Left cardiac atrium (tissue), 4 donors: ENCODE data around the gene ARHGEF4. TPM values are rescaled to one million over a fixed set of nuclear protein-coding genes. Genes with fewer than 3 reads are reported as not detected.
A peak's percentile ranks its signal among the peaks of the same experiment; 100 is the strongest.

Source experiments
- ATAC-seq, 2 donors: fragments of 200-7000 bp; cut with Tn5 transposase; one replicate each; pipeline ENCODE4 v1.9.1; 2020; ENCODE audit warnings: mild to moderate bottlenecking in 2 of 2, moderate library complexity in 2 of 2
- DNase-seq: peaks from one replicate; pipeline ENCODE4 v3.0.0-alpha.2; 2020
- intact Hi-C, 2 donors: fragments of 100-400 bp; cut with DNase I; formaldehyde crosslinking; loops; one replicate each; pipeline versions ENCODE4 v1.14.1 to v1.15.1; 2022 to 2023
- long read RNA-seq: library from polyadenylated mRNA; unstranded; transcript quantifications from one replicate; pipeline ENCODE4 v2.0.0, GENCODE V29; 2021
- total RNA-seq, 2 donors: library from RNA; stranded (reverse); fragmentation: NEBNext Ultra II Directional; extraction: Animal tissue kit (Norgen Biotek cat#: 25700); gene quantifications; one replicate each; pipeline ENCODE4 v1.2.1, GENCODE V29; 2021
- donor health status: DM: no; HTN: yes; CAD: no.
- donor health status: DM: no; HTN: yes; CAD: no; lungs with severe emphysema.
- donor health status: DM: yes; HTN: yes; CAD: no.
- donor health status: Dilated cardiomyopathy.

ARHGEF4 gene, protein sequence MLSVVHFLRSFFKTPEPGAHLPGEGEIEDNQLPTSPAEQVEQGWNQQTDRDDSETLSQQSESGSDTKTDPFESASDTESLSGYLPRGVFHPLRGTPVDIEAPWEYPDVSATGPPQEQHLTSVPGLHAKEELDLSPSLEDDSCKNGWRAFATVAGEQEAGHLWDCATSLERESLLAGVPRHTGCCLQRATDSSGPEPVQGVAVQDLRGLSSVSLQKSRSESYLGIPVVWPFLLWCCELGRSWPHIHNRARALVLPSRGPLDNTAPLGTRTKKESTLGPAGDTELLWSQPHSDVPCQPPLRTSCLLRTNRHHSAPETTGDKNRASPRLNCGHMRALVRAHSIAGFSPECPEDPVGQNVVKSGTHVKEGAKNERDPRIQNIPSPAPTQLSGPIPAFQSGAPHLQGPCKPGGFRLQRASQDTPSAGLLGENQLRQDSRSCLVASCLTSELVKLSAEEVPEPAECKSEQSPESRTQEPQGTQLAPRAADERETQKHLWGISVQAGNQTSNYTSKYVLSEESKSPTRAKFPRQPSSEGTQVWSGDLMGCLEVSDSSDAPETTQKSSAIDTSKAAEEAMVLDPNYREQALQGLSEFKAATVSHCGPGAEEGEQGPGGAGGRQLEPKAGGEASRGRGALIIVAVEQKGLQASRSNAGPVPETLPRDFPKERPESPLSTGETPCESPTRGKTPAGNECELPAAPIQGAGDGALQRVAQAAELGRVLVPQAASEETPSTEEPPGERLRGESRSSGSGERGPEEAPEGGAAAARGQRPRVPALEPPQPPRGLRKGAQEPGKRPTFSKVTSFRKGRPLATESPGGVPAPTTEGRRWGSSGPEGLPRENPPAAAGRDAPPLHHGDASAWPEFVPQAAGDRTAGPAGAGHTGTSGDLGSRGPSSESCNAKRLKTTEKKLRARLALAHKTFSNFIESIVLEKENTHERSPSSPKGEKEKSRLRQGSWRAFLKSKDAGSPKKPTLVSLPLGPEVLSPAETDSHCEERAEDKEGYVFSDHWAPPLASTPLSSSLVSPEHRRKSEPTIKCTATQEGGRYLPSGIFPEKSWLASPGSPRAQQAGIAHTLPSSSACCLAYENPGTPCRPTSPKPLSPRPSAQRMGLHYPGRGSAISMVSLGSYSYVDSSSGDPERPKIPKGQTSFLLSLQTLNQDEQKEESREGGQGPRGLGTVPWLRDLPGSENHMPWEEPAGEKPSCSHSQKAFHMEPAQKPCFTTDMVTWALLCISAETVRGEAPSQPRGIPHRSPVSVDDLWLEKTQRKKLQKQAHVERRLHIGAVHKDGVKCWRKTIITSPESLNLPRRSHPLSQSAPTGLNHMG (N-terminal part only)
- total RNA-seq, result 1 to 10 TPM; 3.9 to 8.3 TPM
- long read RNA-seq, partial matches to known transcripts, result 2 of 2 reads
- long read RNA-seq, other reads (novel, unspliced or antisense), result 0 of 2 reads

DNA sequence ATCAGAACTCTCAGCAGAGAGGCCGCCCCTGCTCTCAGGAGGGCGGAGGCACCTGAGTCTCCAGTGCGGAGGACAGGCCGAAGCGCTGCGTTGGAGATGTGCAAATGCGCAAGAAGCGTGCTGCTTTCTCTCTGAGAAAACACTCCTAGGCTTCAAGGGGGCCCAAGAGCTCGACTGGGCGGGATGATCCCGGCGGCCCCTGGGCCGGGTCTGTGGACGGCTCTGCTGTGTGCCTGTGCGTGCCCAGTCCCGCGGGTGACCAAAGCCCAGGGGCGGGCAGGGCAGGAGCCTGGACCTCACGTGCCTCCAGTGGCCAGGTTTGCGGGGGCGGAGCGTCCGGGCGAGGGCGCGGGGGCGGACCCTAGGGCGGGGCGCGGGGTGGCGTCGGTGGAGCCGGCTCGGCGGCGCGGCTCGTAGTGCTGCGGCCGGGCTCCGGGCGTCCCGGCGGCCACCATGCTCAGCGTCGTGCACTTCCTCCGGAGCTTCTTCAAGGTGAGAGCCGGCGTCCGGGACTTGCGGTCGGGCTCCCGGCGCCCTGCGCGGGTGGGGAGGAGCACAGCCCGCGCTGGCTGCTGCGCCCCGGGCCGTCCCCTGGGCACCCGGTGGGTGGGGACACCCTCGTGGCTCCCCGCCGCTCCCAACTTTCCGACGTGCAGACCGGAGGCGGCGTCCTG is at the start of gene ARHGEF4:
TSS of gene ARHGEF4 (plus strand) at position 414 of the 674 bp plus-strand sequence. CDS start at position 454, 40 bp downstream.
- intact Hi-C loops, result no loop called here
- ATAC-seq (peak; percentile 35 to 75), DNase-seq (no peak)

DNA sequence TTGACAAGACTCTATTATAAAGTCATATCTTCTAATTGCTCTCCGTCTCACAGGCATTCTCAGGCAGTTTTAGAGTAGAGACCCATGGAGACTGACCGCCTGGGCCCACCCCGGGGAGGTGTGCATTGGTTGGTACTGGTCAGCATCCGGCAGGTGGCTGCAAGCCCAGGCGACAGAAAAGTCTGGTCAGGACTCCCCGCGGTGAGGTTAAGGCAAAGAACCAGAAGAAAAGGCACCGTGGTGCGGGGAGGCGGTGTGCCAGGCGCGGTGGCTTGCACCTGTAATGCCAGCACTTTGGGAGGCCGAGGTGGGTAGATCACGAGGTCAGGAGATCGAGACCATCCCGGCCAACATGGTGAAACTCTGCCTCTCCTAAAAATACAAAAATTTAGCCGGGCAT is 48.9 kb upstream of the ARHGEF4 start:
- no peak for DNase-seq
- ATAC-seq, result no peak
- intact Hi-C loops, result no loop called here

DNA sequence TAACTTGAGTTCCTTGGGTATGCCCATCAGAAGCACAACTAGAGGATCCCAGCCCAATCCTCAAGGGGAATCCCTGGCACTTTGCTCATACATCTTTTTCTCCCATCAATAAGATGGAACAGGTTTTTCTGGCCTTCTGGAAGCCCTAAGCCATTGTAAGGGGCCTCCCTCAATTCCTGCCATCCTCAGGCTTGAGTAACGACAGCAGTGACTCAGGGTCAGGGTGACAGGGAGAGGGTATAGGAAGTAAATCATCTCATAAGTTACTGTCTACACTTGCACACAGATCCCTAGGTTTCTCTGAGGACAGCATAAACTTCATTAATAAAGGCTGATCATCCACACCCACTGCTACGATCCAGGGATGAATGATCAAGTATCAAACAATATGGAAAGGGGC is 46.4 kb upstream of the ARHGEF4 start:
- no peak for DNase-seq
- no peak for ATAC-seq
- intact Hi-C loops, result no loop called here

DNA sequence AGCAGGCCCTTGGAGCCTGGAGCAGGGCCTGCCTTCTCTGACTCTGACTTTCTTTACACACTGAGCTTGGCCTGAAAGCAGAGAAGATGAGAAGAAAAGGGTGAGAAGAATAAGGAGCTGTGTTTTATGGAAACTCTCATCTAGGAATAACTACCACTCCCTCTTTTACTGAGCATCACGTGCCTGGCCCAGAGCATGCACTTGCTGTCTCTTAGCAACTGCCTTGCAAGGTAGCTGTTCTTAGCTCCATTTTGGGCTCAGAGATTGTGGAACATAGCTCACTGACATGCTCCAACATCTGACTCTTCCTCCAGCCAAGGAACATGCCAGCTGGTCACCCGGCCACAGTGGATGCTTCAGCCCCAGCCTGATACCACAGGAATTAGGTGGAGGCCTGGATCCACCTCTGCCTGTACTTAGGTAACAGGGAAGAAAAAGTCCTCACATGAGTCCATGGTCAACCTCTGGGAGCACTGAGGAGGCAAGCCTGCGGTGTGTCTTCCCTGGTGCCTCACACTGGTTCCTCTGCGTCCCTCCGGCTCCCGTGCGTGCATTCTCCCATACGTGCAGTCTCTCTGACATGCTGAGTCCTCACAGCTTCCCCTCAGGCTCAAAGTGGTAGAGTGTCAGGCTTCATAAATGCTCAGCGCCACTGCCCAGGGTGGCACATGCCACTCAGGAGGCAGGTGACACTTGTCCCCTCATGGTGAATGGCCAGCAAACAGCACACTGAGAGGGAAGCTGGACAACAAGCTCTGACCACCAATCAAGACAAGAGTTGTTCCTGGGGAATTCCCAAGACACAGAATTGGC is 45.7 kb upstream of the ARHGEF4 start:
- ATAC-seq (no peak), DNase-seq (no peak)
- intact Hi-C loops, result no loop called here

DNA sequence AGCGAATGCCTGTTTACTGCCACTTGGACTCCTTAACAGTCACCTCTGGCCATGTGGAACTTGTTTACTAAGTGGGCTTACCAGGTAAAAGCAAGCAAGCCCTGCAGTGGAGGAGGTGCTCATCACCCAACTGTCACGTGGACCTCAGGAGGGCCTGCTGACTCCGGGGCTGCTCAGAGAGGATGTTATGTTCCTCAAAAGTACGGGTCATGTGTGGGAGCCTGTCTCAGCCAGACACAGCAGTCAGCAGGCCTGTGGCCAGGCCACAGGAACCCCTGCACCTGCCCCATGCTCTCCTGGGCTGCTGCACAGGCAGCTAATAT is 45.1 kb upstream of the ARHGEF4 start:
- intact Hi-C loops, result no loop called here
- ATAC-seq (no peak), DNase-seq (no peak)

DNA sequence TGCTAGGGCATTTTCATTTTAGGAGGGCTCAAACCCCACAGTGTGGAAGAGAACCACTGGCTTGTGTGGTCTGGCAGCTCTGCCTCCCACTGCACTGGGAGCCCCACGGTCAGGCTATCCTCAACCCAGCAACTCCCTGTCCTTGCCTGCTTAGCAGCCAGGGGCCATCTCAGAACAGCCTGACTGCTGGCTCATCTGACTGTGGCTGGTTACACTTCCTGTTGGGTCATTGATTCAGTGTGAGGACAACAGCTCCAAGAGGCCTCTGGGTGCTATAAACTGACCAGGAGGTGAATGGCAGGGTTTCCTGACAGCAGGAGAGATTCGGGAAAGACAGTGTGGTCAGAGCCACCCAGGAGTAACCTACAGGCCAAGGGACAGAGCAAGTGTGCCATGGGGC is 41.3 kb upstream of the ARHGEF4 start:
- DNase-seq (no peak), ATAC-seq (no peak)
- intact Hi-C loops, result loop anchor here in 1 of 2 donors (5.0 kb wide), 1 partner anchor 77 kb away; no protein-coding TSS in a partner anchor

DNA sequence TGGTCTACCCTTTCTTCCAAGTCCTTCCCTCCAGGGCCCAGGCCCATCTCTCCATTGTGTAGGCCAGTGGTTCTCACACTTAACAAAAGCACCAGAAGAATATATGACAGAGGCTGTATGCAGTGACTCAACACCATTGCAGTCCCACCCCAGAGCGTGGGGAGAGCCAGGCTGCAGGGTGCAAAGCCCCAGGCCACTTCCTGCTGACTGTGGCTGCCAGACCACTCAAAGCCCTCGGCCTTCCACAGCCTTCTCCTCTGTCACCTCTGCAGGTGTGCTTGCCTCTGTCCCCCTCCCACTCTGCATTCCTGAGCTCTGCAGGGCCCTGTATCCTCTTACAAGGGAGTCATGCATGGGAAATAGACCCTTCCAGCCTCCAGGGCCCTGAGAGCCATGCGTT is 40.4 kb upstream of the ARHGEF4 start:
- ATAC-seq (no peak), DNase-seq (no peak)
- intact Hi-C loops, result loop anchor here in 1 of 2 donors (5.0 kb wide), 1 partner anchor 76 kb away; no protein-coding TSS in a partner anchor

DNA sequence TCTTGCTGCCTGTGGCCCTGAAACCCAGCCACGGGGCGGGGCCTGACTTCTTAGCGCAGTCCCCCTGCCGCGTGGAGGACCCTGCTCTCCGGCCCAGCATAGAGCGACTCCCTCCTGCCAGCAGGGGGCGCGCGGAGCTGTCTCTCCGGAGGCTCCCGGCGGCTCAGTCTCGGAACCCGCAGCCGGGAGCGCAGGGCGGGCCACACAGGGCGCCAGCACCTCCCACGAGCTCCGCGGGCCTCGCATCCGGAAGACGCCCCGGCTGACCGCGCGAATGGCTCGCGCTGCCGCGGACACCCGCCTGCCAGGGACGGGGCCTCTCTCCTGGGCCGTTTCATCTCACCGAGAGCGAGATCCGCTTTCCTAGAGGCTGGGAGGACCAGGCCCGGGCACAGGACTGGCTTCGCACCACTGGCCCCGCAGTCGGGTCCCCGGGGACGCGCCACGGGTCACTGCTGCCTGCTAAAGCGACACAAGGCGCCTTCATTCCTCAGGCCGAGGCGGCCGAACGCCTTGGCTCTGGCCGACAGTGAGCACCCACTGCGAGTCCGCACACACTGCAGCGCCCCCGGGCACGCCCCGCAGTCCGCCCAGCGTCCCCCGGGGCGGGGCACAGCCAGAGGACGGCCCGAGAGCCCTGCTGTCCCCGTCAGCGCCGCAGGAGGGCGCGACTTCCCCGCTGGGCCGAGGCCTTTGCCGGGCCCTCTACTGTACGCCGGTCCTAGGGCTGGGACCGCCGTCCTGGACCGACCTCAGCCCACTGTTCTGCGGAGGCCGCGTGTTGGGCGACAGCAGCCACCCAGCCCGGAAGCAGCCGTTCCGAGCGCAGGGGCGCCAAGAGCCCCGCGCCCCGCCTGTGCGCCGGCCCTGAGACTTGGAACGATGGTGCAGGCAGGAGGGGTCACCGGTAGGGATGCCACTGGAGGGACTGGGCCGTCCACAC is 39.0 kb upstream of the ARHGEF4 start:
- DNase-seq (peak; percentile 96), ATAC-seq (peak; percentile 94 to 97)
- intact Hi-C loops, result loop anchor here (2.0 to 5.0 kb wide), 3 partner anchors 75 to 121 kb away; no protein-coding TSS in a partner anchor

DNA sequence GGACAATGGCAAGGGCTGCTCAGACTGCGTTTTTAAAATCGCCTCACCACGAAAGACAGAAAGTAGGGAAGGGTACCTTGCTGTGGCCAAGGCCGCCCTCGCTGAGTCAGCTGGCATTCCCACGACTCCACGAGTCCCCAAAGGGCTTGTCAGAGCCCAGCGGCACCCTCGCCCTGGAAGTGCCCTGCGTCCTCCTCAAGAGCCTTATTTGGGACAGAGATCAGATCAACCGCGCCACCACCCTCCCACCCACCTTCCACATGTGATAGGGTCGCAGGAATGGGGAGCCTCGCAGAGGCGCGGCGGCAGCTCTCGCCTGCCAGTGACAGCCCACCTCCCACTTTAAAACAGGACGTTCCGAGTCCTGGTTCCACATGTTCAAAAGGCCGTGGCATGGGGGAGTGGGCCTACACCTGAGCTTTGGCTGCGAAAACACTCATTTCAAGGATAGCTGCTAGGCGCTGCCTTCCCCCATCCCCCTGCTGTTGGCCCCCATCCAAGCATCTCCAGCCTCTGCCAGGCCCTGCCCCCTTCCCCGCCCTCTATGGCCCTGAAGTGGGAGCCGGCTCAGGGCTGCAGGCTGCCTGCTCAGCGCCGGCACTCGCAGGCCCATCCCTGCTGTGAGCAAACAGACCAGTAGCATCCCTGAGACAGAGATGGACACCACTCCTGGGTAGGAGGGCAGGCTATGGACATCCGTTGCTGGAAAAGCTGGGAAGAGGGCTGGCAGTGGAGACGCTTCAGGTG is 38.1 kb upstream of the ARHGEF4 start:
- DNase-seq (peak; percentile 45), ATAC-seq (peak; percentile 36 to 54)
- intact Hi-C loops, result loop anchor here (2.0 to 5.0 kb wide), 3 partner anchors 74 to 120 kb away; no protein-coding TSS in a partner anchor

DNA sequence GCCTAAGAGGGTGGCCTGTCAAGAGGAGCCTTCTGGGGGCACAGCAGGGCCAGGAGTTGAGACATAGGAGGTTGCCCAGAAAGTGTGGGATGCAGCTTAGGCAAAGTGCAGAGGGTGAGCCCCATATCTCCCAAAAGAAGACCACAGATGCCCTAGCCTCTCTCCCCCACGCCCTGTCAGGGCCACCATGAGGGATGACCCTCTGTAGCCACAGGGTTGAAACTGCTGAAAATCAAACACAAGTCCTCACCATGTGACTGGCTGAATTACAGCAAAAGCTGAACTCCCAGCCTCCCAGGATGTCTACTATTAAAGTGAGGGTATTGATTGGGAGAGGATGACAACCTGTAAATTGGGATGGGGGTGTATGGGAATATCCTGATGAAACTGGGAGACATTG is 37.4 kb upstream of the ARHGEF4 start:
- intact Hi-C loops, result loop anchor here (2.0 to 5.0 kb wide), 3 partner anchors 73 to 120 kb away; no protein-coding TSS in a partner anchor
- DNase-seq, result no peak
- no peak for ATAC-seq

DNA sequence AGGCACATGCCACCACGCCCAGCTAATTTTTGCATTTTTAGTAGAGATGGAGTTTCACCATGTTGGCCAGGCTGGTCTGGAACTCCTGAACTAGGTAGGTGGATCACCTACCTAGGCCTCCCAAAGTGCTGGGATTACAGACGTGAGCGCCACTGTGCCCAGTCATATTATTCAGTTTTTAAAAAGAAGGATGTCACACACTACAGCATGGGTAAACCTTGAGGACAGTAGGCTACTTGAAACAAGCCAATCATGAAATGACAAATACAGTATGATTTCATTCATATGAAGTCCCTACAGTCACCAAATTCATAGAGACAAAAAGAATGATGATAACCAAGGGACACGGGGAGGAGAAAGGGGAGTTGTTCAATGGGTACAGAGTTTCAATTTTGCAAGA is 31.1 kb upstream of the ARHGEF4 start:
- ATAC-seq (no peak), DNase-seq (no peak)
- intact Hi-C loops, result no loop called here

DNA sequence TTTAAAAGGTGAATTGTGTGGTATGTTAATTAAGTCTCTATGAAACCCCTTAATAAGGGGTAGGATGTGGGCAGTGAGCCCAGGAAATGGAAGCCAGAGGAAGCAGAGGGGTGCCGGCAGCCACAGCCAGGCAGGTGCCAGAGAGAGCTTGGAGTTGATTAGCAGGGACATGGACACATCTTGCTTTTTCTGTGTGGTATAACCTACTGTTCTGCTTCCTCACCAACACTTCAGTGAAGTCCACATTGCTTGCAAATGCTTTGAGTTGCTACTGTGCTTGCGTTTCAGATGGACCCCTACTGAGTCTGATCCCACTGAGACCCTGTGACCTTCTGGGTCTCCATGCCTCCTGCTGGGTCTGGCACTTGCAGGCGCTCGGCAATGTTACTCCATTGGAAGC is 30.3 kb upstream of the ARHGEF4 start:
- ATAC-seq (no peak), DNase-seq (no peak)
- intact Hi-C loops, result no loop called here

DNA sequence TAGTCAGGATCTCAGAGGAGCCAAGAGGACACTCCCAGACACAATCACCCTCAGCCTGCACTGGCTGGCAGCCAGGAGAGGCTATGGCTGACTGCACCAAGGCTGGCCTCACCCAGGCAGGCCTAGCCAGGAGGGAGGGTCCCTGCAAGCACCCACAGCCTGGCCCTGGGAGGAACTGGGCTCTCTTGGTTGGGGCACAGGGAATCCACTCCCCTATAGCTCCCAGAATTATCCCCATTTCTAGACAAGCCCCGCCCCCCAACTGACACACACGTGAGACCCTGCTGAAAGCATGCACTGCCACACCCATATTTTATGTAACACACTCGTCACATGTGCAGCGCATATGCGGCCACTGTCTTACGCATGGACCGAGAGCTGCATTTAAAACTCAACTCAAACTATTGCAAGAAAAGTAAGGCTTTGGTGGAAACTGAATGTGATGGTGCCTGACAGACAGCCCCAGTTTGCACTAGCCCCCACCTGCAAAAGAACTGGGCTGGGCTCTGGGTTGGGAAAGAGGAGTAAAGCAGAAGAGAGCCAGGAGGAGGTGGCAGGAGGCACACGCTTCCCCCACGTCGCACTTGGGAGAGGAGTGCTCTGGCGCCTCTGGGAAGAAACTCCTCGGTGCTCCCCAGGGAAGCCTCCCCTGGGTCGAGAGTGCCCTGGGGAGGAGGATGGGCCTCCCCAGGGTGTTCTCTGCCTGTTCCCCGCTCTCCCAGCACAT is 28.9 kb upstream of the ARHGEF4 start:
- intact Hi-C loops, result no loop called here
- ATAC-seq, result no peak
- DNase-seq, result no peak

DNA sequence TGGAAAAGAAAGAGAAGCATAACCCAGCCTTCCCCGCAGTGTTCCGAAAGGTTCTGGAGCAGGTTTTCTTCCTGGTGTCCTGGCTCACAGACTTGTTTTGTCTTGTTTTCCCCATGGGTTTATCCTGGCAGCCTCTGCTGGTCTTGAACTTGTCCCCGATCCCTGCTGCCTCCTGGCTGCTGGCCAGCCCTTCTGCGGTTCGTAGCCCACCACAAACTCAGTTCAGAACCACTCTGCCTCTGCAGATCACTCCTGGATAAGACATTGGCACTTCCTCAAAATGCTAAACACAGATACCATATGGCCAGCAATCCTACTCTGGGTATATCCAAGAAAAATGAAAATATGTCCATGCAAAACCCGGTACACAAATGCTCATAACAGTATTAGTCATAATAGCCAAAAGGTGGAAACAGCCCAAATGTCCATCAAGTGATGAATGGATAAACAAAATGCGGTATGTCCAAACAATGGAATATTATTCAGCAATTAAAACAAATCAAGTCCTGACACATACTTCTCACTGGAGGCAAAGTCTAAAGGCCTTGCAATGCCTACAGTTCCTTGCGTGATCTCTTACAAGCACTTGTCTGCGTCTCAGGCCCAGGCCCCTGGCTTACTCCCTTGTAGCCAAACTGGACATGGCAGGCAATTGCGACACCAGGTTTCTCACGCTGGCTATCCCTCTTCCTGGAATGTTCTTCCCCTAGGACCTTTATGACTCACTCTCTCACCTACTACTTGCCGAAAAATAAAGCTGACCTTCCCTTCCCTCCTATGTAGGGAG is 28.0 kb upstream of the ARHGEF4 start:
- ATAC-seq (no peak), DNase-seq (no peak)
- intact Hi-C loops, result no loop called here
